CD4-positive, alpha-beta memory T cell (primary cell): ENCODE data around the gene BCR. TPM values are rescaled to one million over a fixed set of nuclear protein-coding genes. Genes with fewer than 3 reads are reported as not detected.

Experiments
- CTCF ChIA-PET: fragments of 350-600 bp; sonication (Branson Sonifier 250); formaldehyde crosslinking; loops from one replicate; lab custom pipeline; 2021; ENCODE audit warnings: inconsistent platforms; ENCODE audit not compliant: partially characterized antibody; lab: Charles Lee
- POLR2A ChIA-PET: fragments of 350-600 bp; sonication (Branson Sonifier 250); formaldehyde crosslinking; loops from one replicate; lab custom pipeline; 2021; ENCODE audit not compliant: partially characterized antibody; lab: Charles Lee
- DNase-seq, 5 donors: peaks; one replicate each; pipeline versions ENCODE4 v3.0.0 to v3.0.0-alpha.2; 2020 to 2022; ENCODE audit warnings: mixed read lengths in 1 of 5
- H3K27ac ChIP-seq: one replicate; pipeline ENCODE4 v1.7.0; 2013; ENCODE audit warnings: low read depth, low read length
- H3K27me3 ChIP-seq: 2 replicates; pipeline ENCODE4 v1.7.0; 2013; ENCODE audit warnings: mild to moderate bottlenecking, low read length, moderate library complexity; ENCODE audit not compliant: insufficient read depth
- H3K36me3 ChIP-seq: 2 replicates; pipeline ENCODE4 v1.7.0; 2013; ENCODE audit warnings: mild to moderate bottlenecking, low read length, moderate library complexity; ENCODE audit not compliant: insufficient read depth
- H3K4me1 ChIP-seq: 2 replicates; pipeline ENCODE4 v1.7.0; 2013; ENCODE audit warnings: mild to moderate bottlenecking, low read length, moderate library complexity; ENCODE audit not compliant: insufficient read depth
- H3K4me3 ChIP-seq, 2 donors: one replicate each; pipeline ENCODE4 v1.7.0; 2013; ENCODE audit warnings: low read length in 2 of 2, mild to moderate bottlenecking in 1 of 2
- H3K9me3 ChIP-seq, 2 donors: one replicate each; pipeline ENCODE4 v1.7.0; 2013; ENCODE audit warnings: low read length in 2 of 2, control low read depth in 1 of 2; ENCODE audit not compliant: control insufficient read depth in 1 of 2
- H3K27ac Mint-ChIP-seq, 7 donors: one replicate each; pipeline ENCODE4 v1.8.0; 2020 to 2021; ENCODE audit warnings: mixed read lengths in 7 of 7, mild to moderate bottlenecking in 6 of 7, inconsistent platforms in 3 of 7, moderate library complexity in 3 of 7
- H3K27me3 Mint-ChIP-seq, 2 donors: one replicate each; pipeline ENCODE4 v1.8.0; 2020 to 2021; ENCODE audit warnings: mixed read lengths in 2 of 2
- H3K36me3 Mint-ChIP-seq, 2 donors: one replicate each; pipeline ENCODE4 v1.8.0; 2020 to 2021; ENCODE audit warnings: mixed read lengths in 2 of 2, inconsistent platforms in 1 of 2, mild to moderate bottlenecking in 1 of 2
- H3K4me1 Mint-ChIP-seq, 4 donors: one replicate each; pipeline ENCODE4 v1.8.0; 2020 to 2021; ENCODE audit warnings: mixed read lengths in 4 of 4, mild to moderate bottlenecking in 1 of 4
- H3K4me3 Mint-ChIP-seq, 8 donors: one replicate each; pipeline ENCODE4 v1.8.0; 2020 to 2021; ENCODE audit warnings: mixed read lengths in 8 of 8, mild to moderate bottlenecking in 7 of 8, moderate library complexity in 6 of 8, inconsistent platforms in 3 of 8
- H3K9me3 Mint-ChIP-seq, 8 donors: one replicate each; pipeline ENCODE4 v1.8.0; 2020 to 2021; ENCODE audit warnings: mixed read lengths in 8 of 8, mild to moderate bottlenecking in 5 of 8, inconsistent platforms in 3 of 8, moderate library complexity in 1 of 8
- intact Hi-C: fragments of 100-400 bp; cut with micrococcal nuclease; formaldehyde crosslinking; loops from one replicate; pipeline ENCODE4 v1.15.1; 2023
- polyA plus RNA-seq, 2 donors: library from polyadenylated mRNA; unstranded; fragments of 300-500 nt; fragmentation: Illumina TruSeq; gene quantifications; one replicate each; pipeline ENCODE4 v1.2.3, GENCODE V29; 2021
- total RNA-seq, 2 experiments: library from RNA; stranded (reverse); gene quantifications; one replicate each; pipeline ENCODE4 v1.2.3, GENCODE V29; 2021

BCR gene
- total and polyA plus RNA-seq, 4 experiments from 2014 or later = 3.3 to 75.6 (median 51.2) TPM

GRCh38 chr22:23219317-23219716 lies 39.0 kb downstream of the BCR start:
- DNase-seq = no peak
- H3K36me3 ChIP-seq = no peaks in the 10 kb centered on the region
- H3K4me3 ChIP-seq = peak overlapping the region in 1 of 2 donors; percentile 33
- POLR2A ChIA-PET = interaction anchor here (0.5 to 4.1 kb wide), 4 partner anchors 24 to 38 kb away, joined by 3 to 20 read pairs (median 8); partner anchors contain the start of gene BCR
- H3K9me3 Mint-ChIP-seq = peaks cover 0 to 1% (median 0%) of the 10 kb centered on the region in 8 donors
- H3K4me1 ChIP-seq = peaks cover 100% of the 10 kb centered on the region
- no peaks in the 10 kb centered on the region for H3K27me3 ChIP-seq
- peak overlapping the region; percentile 75 to 96 (median 93) for H3K27ac Mint-ChIP-seq
- intact Hi-C loops = loop anchor here (5.0 kb wide), 1 partner anchor 37 kb away; the partner anchor contains the start of gene BCR
- no peaks in the 10 kb centered on the region for H3K36me3 Mint-ChIP-seq
- H3K4me3 Mint-ChIP-seq = peak overlapping the region; percentile 71 to 89 (median 84)
- peak overlapping the region; percentile 44 for H3K27ac ChIP-seq
- CTCF ChIA-PET = interaction anchor here (1.0 kb wide), 1 partner anchor 10 kb away, joined by 3 read pairs; no protein-coding TSS in a partner anchor
- H3K4me1 Mint-ChIP-seq = peaks cover 77 to 100% (median 96%) of the 10 kb centered on the region in 4 donors
- no peaks in the 10 kb centered on the region for H3K9me3 ChIP-seq
- H3K27me3 Mint-ChIP-seq = no peaks in the 10 kb centered on the region

GRCh38 chr22:23219822-23220484 lies 39.6 kb downstream of the BCR start:
- ChIA-PET POLR2A (interaction anchor here (0.5 to 4.1 kb wide), 3 partner anchors 23 to 38 kb away, joined by 3 to 20 read pairs (median 13); partner anchors contain the start of gene BCR), CTCF (interaction anchor here (1.1 kb wide), 1 partner anchor 31 kb away, joined by 4 read pairs; no protein-coding TSS in a partner anchor)
- H3K27ac ChIP-seq = peak overlapping the region; percentile 44
- H3K36me3 ChIP-seq = no peaks in the 10 kb centered on the region
- Mint-ChIP-seq H3K27ac (peak overlapping the region; percentile 85 to 96 (median 93)), H3K4me1 (peaks cover 75 to 100% (median 95%) of the 10 kb centered on the region in 4 donors), H3K9me3 (peaks cover 0 to 1% (median 0%) of the 10 kb centered on the region in 8 donors), H3K4me3 (peak overlapping the region; percentile 71 to 89 (median 84)), H3K36me3 (no peaks in the 10 kb centered on the region), H3K27me3 (no peaks in the 10 kb centered on the region)
- no peaks in the 10 kb centered on the region for H3K27me3 ChIP-seq
- H3K9me3 ChIP-seq = no peaks in the 10 kb centered on the region
- no peak overlapping the region for H3K4me3 ChIP-seq
- peak in 3 of 5 donors; percentile 21 to 68 (median 22) for DNase-seq
- intact Hi-C loops = loop anchor here (5.0 kb wide), 1 partner anchor 38 kb away; the partner anchor contains the start of gene BCR
- peaks cover 100% of the 10 kb centered on the region for H3K4me1 ChIP-seq

- Mint-ChIP-seq H3K27ac (peak overlapping the region; percentile 85 to 96 (median 93)), H3K36me3 (no peaks in the 10 kb centered on the region), H3K4me1 (peaks cover 69 to 100% (median 95%) of the 10 kb centered on the region in 4 donors), H3K4me3 (peak overlapping the region in 7 of 8 donors; percentile 71 to 89 (median 84)), H3K27me3 (no peaks in the 10 kb centered on the region), H3K9me3 (peaks cover 0 to 1% (median 0%) of the 10 kb centered on the region in 8 donors)
- DNase-seq = peak in 1 of 5 donors; percentile 11
- H3K4me3 ChIP-seq = no peak overlapping the region
- peak overlapping the region; percentile 44 for H3K27ac ChIP-seq
- no peaks in the 10 kb centered on the region for H3K36me3 ChIP-seq
- ChIA-PET POLR2A (interaction anchor here (2.4 to 4.1 kb wide), 2 partner anchors 22 to 39 kb away, joined by 13 to 20 read pairs; partner anchors contain the start of gene BCR), CTCF (interaction anchor here (1.1 kb wide), 1 partner anchor 30 kb away, joined by 4 read pairs; no protein-coding TSS in a partner anchor)
- H3K27me3 ChIP-seq = no peaks in the 10 kb centered on the region
- H3K9me3 ChIP-seq = no peaks in the 10 kb centered on the region
- peaks cover 100% of the 10 kb centered on the region for H3K4me1 ChIP-seq
- intact Hi-C loops = no loop called here
Measured at GRCh38 chr22:23220485-23221350, 40.4 kb downstream of the BCR start.

- no peak overlapping the region for H3K4me3 ChIP-seq
- H3K9me3 ChIP-seq = no peaks in the 10 kb centered on the region
- peaks cover 100% of the 10 kb centered on the region for H3K4me1 ChIP-seq
- ChIA-PET CTCF (interaction anchor here (0.9 kb wide), 1 partner anchor 38 kb away, joined by 3 read pairs; no protein-coding TSS in a partner anchor), POLR2A (interaction anchor here (4.1 kb wide), 1 partner anchor 40 kb away, joined by 20 read pairs; the partner anchor contains the start of gene BCR)
- peak overlapping the region; percentile 70 to 96 (median 91) for H3K27ac Mint-ChIP-seq
- H3K36me3 Mint-ChIP-seq = peaks cover 3 to 5% of the 10 kb centered on the region in 2 donors
- peaks cover 0 to 1% (median 0%) of the 10 kb centered on the region in 8 donors for H3K9me3 Mint-ChIP-seq
- H3K36me3 ChIP-seq = no peaks in the 10 kb centered on the region
- H3K27ac ChIP-seq = peak overlapping the region; percentile 44
- H3K27me3 ChIP-seq = no peaks in the 10 kb centered on the region
- no peaks in the 10 kb centered on the region for H3K27me3 Mint-ChIP-seq
- DNase-seq = no peak
- H3K4me3 Mint-ChIP-seq = peak overlapping the region in 5 of 8 donors; percentile 28 to 87 (median 84)
- intact Hi-C loops = no loop called here
- peaks cover 68 to 100% (median 95%) of the 10 kb centered on the region in 4 donors for H3K4me1 Mint-ChIP-seq
Measured at GRCh38 chr22:23221351-23221804, 41.1 kb downstream of the BCR start.

GRCh38 chr22:23222033-23222792 lies 41.9 kb downstream of the BCR start:
- no peaks in the 10 kb centered on the region for H3K9me3 ChIP-seq
- H3K4me3 ChIP-seq = no peak overlapping the region
- H3K27ac Mint-ChIP-seq = peak overlapping the region; percentile 74 to 96 (median 91)
- H3K27me3 Mint-ChIP-seq = no peaks in the 10 kb centered on the region
- intact Hi-C loops = no loop called here
- peaks cover 63 to 100% (median 94%) of the 10 kb centered on the region in 4 donors for H3K4me1 Mint-ChIP-seq
- H3K36me3 ChIP-seq = no peaks in the 10 kb centered on the region
- H3K27ac ChIP-seq = peak overlapping the region; percentile 44
- no peak for DNase-seq
- H3K4me1 ChIP-seq = peaks cover 100% of the 10 kb centered on the region
- ChIA-PET CTCF (interaction anchor here (0.9 kb wide), 1 partner anchor 39 kb away, joined by 3 read pairs; no protein-coding TSS in a partner anchor), POLR2A (interaction anchor here (1.4 kb wide), 1 partner anchor 21 kb away, joined by 3 read pairs; no protein-coding TSS in a partner anchor)
- H3K36me3 Mint-ChIP-seq = peaks cover 9 to 10% of the 10 kb centered on the region in 2 donors
- peak overlapping the region in 6 of 8 donors; percentile 7 to 64 (median 44) for H3K4me3 Mint-ChIP-seq
- H3K9me3 Mint-ChIP-seq = peaks cover 0 to 2% (median under 1%) of the 10 kb centered on the region in 8 donors
- H3K27me3 ChIP-seq = no peaks in the 10 kb centered on the region
